ENCODE measurements around the gene PDGFC. TPM values are rescaled to one million over a fixed set of nuclear protein-coding genes. Genes with fewer than 3 reads are reported as not detected.
"Not testable (repeated sequence)": the region's sequence is repeated elsewhere in the genome, so short reads cannot be mapped to it uniquely, and the experiment has no call there.

The PDGFC gene
- total RNA-seq, 1 donor from 2014 or later: 45.2 TPM

GRCh38 chr4:156950948-156951347 lies 20.7 kb downstream of the PDGFC start:
- DNase-seq (ENCODE audit: low spot score): no peak

GRCh38 chr4:156950090-156950489 lies 21.5 kb downstream of the PDGFC start:
- no peak for DNase-seq (ENCODE audit: low spot score)

GRCh38 chr4:156949373-156949814 lies 22.2 kb downstream of the PDGFC start:
- no peak for DNase-seq (ENCODE audit: low spot score)

- no peak for DNase-seq (ENCODE audit: low spot score)
Measured at GRCh38 chr4:156948738-156949137, 22.9 kb downstream of the PDGFC start.

GRCh38 chr4:156948133-156948532 lies 23.5 kb downstream of the PDGFC start:
- no peak for DNase-seq (ENCODE audit: low spot score)

GRCh38 chr4:156946516-156947424 lies 24.8 kb downstream of the PDGFC start:
- no peak for DNase-seq (ENCODE audit: low spot score)

- DNase-seq (ENCODE audit: low spot score): no peak
Measured at GRCh38 chr4:156945532-156945931, 26.1 kb downstream of the PDGFC start.

- no peak for DNase-seq (ENCODE audit: low spot score)
Measured at GRCh38 chr4:156942991-156943390, 28.6 kb downstream of the PDGFC start.

GRCh38 chr4:156941940-156942548 lies 29.6 kb downstream of the PDGFC start:
- peak; percentile 75 for DNase-seq (ENCODE audit: low spot score)

GRCh38 chr4:156939801-156940200 lies 31.8 kb downstream of the PDGFC start:
- no peak for DNase-seq (ENCODE audit: low spot score)

- DNase-seq (ENCODE audit: low spot score): no peak
Measured at GRCh38 chr4:156939139-156939538, 32.5 kb downstream of the PDGFC start.

GRCh38 chr4:156934259-156934635 lies 37.4 kb downstream of the PDGFC start:
- DNase-seq (ENCODE audit: low spot score): no peak

GRCh38 chr4:156933633-156934258 lies 37.9 kb downstream of the PDGFC start:
- no peak for DNase-seq (ENCODE audit: low spot score)

GRCh38 chr4:156932360-156932759 lies 39.2 kb downstream of the PDGFC start:
- not testable (repeated sequence) for DNase-seq (ENCODE audit: low spot score)

GRCh38 chr4:156931267-156931666 lies 40.3 kb downstream of the PDGFC start:
- DNase-seq (ENCODE audit: low spot score): no peak

- DNase-seq (ENCODE audit: low spot score): no peak
Measured at GRCh38 chr4:156929386-156930105, 42.1 kb downstream of the PDGFC start.

- no peak for DNase-seq (ENCODE audit: low spot score)
Measured at GRCh38 chr4:156924774-156925315, 46.8 kb downstream of the PDGFC start.

GRCh38 chr4:156923525-156923924 lies 48.1 kb downstream of the PDGFC start:
- DNase-seq (ENCODE audit: low spot score): no peak

GRCh38 chr4:156915221-156915620 lies 56.4 kb downstream of the PDGFC start:
- DNase-seq (ENCODE audit: low spot score): no peak

- no peak for DNase-seq (ENCODE audit: low spot score)
Measured at GRCh38 chr4:156913234-156913633, 58.4 kb downstream of the PDGFC start.

GRCh38 chr4:156909010-156909409 lies 62.6 kb downstream of the PDGFC start:
- no peak for DNase-seq (ENCODE audit: low spot score)

- DNase-seq (ENCODE audit: low spot score): no peak
Measured at GRCh38 chr4:156906325-156906724, 65.3 kb downstream of the PDGFC start.
